ENCODE results near the gene TCEA2.
A peak's percentile ranks its signal among the peaks of the same experiment; 100 is the strongest.

The TCEA2 gene

DNA sequence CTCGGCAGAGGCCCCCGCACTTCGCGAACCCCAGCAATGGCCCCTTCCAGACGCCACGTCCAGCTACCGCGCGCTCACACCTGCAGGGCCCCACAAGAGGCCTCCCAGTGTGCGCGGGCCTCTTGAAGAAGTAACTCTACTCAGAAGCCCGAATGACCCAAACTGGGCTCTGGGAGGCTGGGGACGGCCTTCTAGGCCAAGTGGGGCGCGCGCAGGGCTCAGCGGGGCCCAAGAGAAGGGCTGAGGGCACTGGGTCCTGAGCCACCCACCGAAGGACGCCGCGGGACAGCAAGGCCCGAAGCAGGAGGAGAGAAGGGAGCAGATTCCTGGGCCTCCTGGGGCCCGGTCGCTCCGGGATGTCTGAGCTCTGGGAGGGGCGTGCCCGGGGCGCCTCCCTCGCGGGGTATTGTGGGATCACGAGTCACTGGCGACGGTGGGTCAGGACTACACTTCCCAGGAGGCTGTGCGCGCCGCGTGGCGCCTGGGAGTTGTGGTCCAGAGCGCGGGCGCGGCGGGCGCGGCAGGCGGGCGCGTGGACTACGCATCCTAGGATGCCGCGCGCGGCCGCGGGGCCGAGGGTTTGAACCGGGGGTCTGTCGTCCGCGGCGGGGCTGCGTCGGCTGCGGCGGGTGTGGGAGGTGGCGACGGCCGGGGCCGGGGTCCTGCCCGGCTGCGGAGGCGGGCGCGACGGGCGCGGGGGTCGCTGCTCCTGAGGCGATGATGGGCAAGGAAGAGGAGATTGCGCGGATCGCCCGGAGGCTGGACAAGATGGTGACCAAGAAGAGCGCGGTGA lies at the start of gene TCEA2:
TSS of gene TCEA2 (plus strand) at position 603 of the 793 bp plus-strand sequence. CDS start at position 718, 115 bp downstream.
- peaks cover 43% of the 10 kb centered on the region for H3K4me1 Mint-ChIP-seq (ENCODE audit: low read depth)
- no peaks in the 10 kb centered on the region for H3K9me3 Mint-ChIP-seq
- peak within 1 kb of the TSS; percentile 88 for H3K27ac Mint-ChIP-seq
- DNase-seq (ENCODE audit: low spot score) = peak; percentile 96
- H3K4me3 Mint-ChIP-seq = peak within 1 kb of the TSS; percentile 89
- peaks cover 4% of the 10 kb centered on the region for H3K36me3 Mint-ChIP-seq (ENCODE audit: low read depth)
- no peaks in the 10 kb centered on the region for H3K27me3 Mint-ChIP-seq (ENCODE audit: low read depth)

DNA sequence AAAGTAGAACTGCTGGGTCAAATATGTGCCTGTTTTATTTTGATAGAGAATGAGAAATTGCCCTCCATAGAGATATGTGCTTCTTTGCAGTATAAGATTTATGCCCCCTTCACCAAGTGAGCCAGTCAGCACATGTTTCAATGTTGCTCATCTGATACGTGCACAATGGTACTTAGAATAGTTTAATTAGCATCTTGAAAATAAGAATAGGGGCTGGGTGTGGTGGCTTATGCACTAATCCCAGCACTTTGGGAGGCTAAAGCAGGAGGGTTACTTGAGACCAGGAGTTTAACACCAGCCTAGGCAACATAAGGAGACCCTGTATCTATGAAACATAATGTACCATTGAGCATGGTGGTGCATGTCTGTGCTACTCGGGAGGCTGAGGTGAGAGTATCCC lies 47.4 kb upstream of the TCEA2 start:
- peaks cover 14% of the 10 kb centered on the region for H3K4me1 Mint-ChIP-seq (ENCODE audit: low read depth)
- no peaks in the 10 kb centered on the region for H3K9me3 Mint-ChIP-seq
- H3K27me3 Mint-ChIP-seq (ENCODE audit: low read depth) = no peaks in the 10 kb centered on the region
- no peak overlapping the region for H3K27ac Mint-ChIP-seq
- peaks cover 50% of the 10 kb centered on the region for H3K36me3 Mint-ChIP-seq (ENCODE audit: low read depth)
- peak overlapping the region; percentile 24 for H3K4me3 Mint-ChIP-seq
- DNase-seq (ENCODE audit: low spot score) = no peak

DNA sequence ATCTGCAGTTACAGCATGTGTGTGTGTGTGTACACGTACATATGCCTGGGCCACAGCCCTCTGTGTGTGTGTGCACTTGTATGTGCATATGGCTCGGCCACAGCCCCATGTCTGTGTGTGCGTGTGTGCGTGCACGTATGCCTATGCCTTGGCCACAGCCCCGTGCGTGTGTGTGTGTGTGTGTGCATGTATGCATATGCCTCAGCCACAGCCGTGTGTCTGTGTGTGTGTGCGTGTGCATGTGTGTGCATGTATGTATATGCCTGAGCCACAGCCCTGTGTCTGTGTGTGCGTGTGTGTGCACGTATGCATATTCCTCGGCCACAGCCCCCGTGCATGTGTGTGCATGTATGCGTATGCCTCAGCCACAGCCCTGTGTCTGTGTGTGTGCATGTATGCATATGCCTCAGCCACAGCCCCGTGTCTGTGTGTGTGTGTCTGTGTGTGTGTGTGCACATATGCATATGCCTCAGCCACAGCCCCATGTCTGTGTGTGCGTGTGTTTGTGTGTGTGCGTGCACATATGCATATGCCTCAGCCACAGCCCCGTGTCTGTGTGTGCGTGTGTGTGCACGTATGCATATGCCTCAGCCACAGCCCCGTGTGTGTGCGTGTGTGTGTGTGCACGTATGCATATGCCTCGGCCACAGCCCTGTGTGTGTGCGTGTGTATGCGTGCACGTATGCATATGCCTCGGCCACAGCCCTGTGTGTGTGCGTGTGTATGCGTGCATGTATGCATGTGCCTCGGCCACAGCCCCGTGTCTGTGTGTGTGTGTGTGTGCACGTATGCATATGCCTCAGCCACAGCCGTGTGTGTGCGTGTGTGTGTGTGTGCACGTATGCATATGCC lies 41.6 kb upstream of the TCEA2 start:
- Mint-ChIP-seq H3K27ac (no peak overlapping the region), H3K4me1 (ENCODE audit: low read depth) (peaks cover 1% of the 10 kb centered on the region), H3K9me3 (no peaks in the 10 kb centered on the region), H3K36me3 (ENCODE audit: low read depth) (peaks cover 60% of the 10 kb centered on the region), H3K27me3 (ENCODE audit: low read depth) (no peaks in the 10 kb centered on the region), H3K4me3 (no peak overlapping the region)
- no peak for DNase-seq (ENCODE audit: low spot score)

DNA sequence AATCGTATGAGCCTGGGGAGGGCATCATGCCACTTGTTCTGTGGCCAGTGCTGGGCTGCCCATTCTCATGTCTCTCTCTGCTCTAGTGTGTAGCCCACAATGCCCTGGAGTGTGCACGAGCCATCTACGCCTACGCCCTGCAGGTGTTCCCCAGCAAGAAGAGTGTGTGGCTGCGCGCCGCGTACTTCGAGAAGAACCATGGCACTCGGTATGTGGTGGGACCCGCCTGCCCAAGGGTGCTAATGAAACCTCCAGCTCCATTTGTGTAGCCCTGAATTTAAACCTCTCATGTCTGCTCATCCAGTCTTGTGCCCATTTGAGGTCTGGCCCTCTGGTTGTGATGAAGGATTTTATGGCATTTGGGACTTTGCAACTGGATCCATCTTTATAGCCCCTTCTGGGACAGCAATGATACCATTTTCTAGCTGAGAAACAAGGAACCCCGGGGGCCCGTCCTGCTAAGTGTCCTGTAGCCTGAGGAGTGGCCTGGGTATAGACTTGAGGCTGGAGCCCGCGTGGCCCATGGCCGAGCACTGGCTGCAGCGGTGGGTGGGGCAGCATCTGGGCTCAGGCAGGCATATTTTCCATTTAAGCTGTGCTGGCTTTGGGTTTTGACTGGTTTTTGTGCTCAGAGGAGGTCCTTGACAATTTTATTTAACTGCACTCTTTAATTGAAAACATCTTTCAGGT lies 40.2 kb upstream of the TCEA2 start:
- no peaks in the 10 kb centered on the region for H3K9me3 Mint-ChIP-seq
- no peak overlapping the region for H3K27ac Mint-ChIP-seq
- H3K27me3 Mint-ChIP-seq (ENCODE audit: low read depth) = no peaks in the 10 kb centered on the region
- no peak overlapping the region for H3K4me3 Mint-ChIP-seq
- peaks cover 61% of the 10 kb centered on the region for H3K36me3 Mint-ChIP-seq (ENCODE audit: low read depth)
- H3K4me1 Mint-ChIP-seq (ENCODE audit: low read depth) = no peaks in the 10 kb centered on the region
- no peak for DNase-seq (ENCODE audit: low spot score)

- Mint-ChIP-seq H3K4me3 (no peak overlapping the region), H3K27ac (no peak overlapping the region), H3K4me1 (ENCODE audit: low read depth) (no peaks in the 10 kb centered on the region), H3K36me3 (ENCODE audit: low read depth) (peaks cover 60% of the 10 kb centered on the region), H3K9me3 (no peaks in the 10 kb centered on the region), H3K27me3 (ENCODE audit: low read depth) (no peaks in the 10 kb centered on the region)
- DNase-seq (ENCODE audit: low spot score) = no peak
These were observed 39.4 kb upstream of the TCEA2 start for GRCh38 chr20:64023361-64024140.

- Mint-ChIP-seq H3K27me3 (ENCODE audit: low read depth) (no peaks in the 10 kb centered on the region), H3K27ac (no peak overlapping the region)
These were observed 38.6 kb upstream of the TCEA2 start for GRCh38 chr20:64024141-64024990.

GRCh38 chr20:64025101-64025825 lies 37.7 kb upstream of the TCEA2 start:
- Mint-ChIP-seq H3K27me3 (ENCODE audit: low read depth) (no peaks in the 10 kb centered on the region), H3K9me3 (no peaks in the 10 kb centered on the region), H3K4me1 (ENCODE audit: low read depth) (no peaks in the 10 kb centered on the region), H3K4me3 (no peak overlapping the region), H3K36me3 (ENCODE audit: low read depth) (peaks cover 57% of the 10 kb centered on the region), H3K27ac (no peak overlapping the region)
- DNase-seq (ENCODE audit: low spot score) = no peak

More at GRCh38 chr20:64024141-64024990, 38.6 kb upstream of the TCEA2 start:
- Mint-ChIP-seq H3K9me3 (no peaks in the 10 kb centered on the region), H3K36me3 (ENCODE audit: low read depth) (peaks cover 57% of the 10 kb centered on the region), H3K4me1 (ENCODE audit: low read depth) (no peaks in the 10 kb centered on the region), H3K4me3 (no peak overlapping the region)
- no peak for DNase-seq (ENCODE audit: low spot score)

DNA sequence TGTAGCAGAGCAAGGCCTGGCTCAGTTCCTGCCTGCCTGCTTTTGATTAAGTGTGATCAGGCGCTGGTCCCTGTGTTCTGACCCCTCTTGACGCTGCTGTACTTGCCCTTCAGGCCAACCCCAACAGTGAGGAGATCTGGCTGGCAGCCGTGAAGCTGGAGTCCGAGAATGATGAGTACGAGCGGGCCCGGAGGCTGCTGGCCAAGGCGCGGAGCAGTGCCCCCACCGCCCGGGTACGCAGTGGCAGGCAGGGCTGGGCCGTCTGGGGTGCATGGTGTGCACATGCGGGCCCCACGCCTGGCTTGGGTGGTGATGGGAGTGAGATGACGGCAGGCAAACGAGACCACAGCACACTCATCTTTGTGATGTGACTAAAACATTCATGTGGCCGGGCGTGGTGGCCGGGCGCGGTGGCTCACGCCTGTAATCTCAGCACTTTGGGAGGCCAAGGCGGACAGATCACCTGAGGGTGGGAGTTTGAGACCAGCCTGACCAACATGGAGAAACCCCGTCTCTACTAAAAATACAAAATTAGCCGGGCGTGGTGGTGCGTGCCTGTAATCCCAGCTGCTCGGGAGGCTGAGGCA lies 37.1 kb upstream of the TCEA2 start:
- no peak for DNase-seq (ENCODE audit: low spot score)
- Mint-ChIP-seq H3K27me3 (ENCODE audit: low read depth) (no peaks in the 10 kb centered on the region), H3K27ac (no peak overlapping the region), H3K4me3 (no peak overlapping the region), H3K9me3 (no peaks in the 10 kb centered on the region), H3K36me3 (ENCODE audit: low read depth) (peaks cover 61% of the 10 kb centered on the region), H3K4me1 (ENCODE audit: low read depth) (no peaks in the 10 kb centered on the region)

- Mint-ChIP-seq H3K27me3 (ENCODE audit: low read depth) (no peaks in the 10 kb centered on the region), H3K27ac (no peak overlapping the region), H3K36me3 (ENCODE audit: low read depth) (peaks cover 52% of the 10 kb centered on the region), H3K9me3 (no peaks in the 10 kb centered on the region), H3K4me1 (ENCODE audit: low read depth) (no peaks in the 10 kb centered on the region), H3K4me3 (no peak overlapping the region)
- DNase-seq (ENCODE audit: low spot score) = no peak
These were observed 34.9 kb upstream of the TCEA2 start for GRCh38 chr20:64027981-64028685.

DNA sequence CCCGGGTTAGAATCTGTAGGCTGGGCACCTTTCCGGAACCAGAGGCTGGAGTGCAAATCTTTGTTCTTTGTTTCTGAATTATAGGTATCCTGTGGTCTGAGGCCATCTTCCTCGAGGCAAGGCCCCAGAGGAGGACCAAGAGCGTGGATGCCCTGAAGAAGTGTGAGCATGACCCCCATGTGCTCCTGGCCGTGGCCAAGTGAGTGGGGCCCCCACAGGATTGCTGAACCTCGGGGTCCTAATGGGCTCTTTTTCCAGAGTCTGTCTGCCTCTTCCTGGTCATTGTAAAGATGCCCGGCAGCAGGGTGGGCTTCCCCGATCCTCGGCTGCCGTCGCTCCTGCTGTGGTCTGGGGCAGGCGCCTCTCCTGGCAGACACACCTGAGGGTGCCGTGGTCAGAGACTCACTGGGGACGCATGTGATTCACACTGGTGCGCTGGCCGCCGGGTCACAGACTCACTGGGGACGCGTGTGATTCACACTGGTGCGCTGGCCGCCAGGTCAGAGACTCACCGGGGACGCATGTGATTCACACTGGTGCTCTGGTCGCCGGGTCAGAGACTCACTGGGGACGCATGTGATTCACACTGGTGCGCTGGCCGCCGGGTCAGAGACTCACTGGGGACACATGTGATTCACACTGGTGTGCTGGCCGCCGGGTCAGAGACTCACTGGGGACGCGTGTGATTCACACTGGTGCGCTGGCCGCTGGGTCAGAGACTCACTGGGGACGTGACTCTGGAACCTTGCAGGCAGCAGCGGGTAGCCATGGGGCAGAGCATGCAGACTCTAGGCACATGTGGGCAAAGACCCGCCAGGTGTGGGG lies 33.5 kb upstream of the TCEA2 start:
- H3K4me1 Mint-ChIP-seq (ENCODE audit: low read depth) = peaks cover 7% of the 10 kb centered on the region
- no peaks in the 10 kb centered on the region for H3K27me3 Mint-ChIP-seq (ENCODE audit: low read depth)
- no peaks in the 10 kb centered on the region for H3K9me3 Mint-ChIP-seq
- no peak overlapping the region for H3K4me3 Mint-ChIP-seq
- DNase-seq (ENCODE audit: low spot score) = no peak
- H3K36me3 Mint-ChIP-seq (ENCODE audit: low read depth) = peaks cover 43% of the 10 kb centered on the region
- H3K27ac Mint-ChIP-seq = no peak overlapping the region

Measured in T-helper 2 cell treated with Interferon-gamma antibody and Interleukin-4, amounts not matched to agents 5 μg/mL and 100 μg/mL, for 36 hours (primary cell).